Measurements from ENCODE around the gene ZNF732. TPM values are rescaled to one million over a fixed set of nuclear protein-coding genes. Genes with fewer than 3 reads are reported as not detected.

ZNF732 gene
- total and polyA plus RNA-seq, 2 experiments from 2014 or later = 6.0 to 49.2 TPM

DNA sequence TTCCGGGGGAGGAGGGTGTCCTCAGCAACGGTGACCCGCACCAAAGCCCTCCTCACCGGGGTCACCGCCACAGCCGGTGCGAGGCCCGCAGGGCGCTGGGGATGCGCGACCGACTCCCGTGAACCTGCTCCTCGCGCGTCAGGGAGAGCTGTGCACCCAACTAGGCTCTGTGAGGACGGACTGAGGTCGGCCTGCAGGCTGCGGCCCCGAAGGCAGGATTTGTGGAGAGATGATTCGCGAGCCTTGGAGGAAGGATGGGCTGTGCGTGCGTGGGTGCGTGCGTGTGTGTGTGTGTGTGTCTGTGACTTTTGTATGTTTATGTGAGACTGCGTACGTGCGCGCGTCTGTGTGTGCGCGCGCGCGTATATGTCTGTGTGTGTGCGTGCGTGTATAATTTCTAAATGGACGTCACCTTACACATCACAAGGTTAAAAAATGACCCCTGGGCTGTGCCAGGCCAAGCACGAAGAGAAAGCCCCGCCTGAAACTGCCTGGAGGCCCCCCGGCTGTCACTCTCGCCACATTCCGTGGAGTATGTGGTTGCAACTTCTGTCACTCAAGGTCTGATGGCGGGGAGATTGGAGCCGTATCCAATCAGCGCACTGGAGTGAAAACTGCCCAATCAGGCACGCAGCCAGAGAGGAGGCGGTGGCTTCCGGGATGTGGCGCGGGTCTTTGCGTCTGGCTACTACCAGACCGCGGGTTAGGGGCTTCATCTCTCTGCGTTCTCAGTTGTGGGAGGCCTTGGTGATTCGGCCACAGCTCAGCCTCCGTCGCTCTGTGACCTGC, 32.1 kb upstream of the ZNF732 start, which contains the start of gene ZNF141:
ZNF141 (plus strand) TSS at position 672 of the 789 bp plus-strand sequence. CDS start 170 bp downstream, outside the sequence.
- peak within 1 kb of the TSS; percentile 100 for H2AFZ ChIP-seq
- peak; percentile 99 for DNase-seq (ENCODE audit: low spot score)
- H4K20me1 ChIP-seq (replicated peaks; ENCODE audit: insufficient read depth) = peaks cover 39% of the 10 kb centered on the region
- ATAC-seq = peak; percentile 91
- peaks cover 10% of the 10 kb centered on the region for H3K4me1 ChIP-seq (ENCODE audit: insufficient read depth)
- peak within 1 kb of the TSS; percentile 97 for H3K4me2 ChIP-seq
- TF ChIP-seq EZH2 (IDR thresholded peaks at IDR 0.05; ENCODE audit: low read depth, unreplicated experiment) (no peak), POLR2AphosphoS5 (IDR thresholded peaks at IDR 0.05; ENCODE audit: low read depth) (peak; percentile 93), ZNF331 (CRISPR knock-in tag; IDR thresholded peaks at IDR 0.05; ENCODE audit: low read depth) (no peak), CREB1 (CRISPR knock-in tag; IDR thresholded peaks at IDR 0.05; ENCODE audit: low read depth) (0 out of 2 replicates have a peak, but pooled peaks have one; percentile 69)
- Mint-ChIP-seq H3K4me3 (peak within 1 kb of the TSS; percentile 97), H3K36me3 (ENCODE audit: low read depth) (peaks cover 31% of the 10 kb centered on the region), H3K4me1 (peaks cover 28% of the 10 kb centered on the region), H3K27me3 (ENCODE audit: insufficient read depth, low read depth, poor library complexity) (peaks cover 29% of the 10 kb centered on the region), H3K27ac (peak within 1 kb of the TSS; percentile 96), H3K9me3 (no peaks in the 10 kb centered on the region; the same call in 1 of the 3 replicates)
- H3K79me2 ChIP-seq (replicated peaks; ENCODE audit: insufficient read depth) = peaks cover 44% of the 10 kb centered on the region
- peak within 1 kb of the TSS; percentile 96 for H3K4me3 ChIP-seq
- peaks cover 4% of the 10 kb centered on the region; the same call in 1 of the 2 replicates for H3F3A ChIP-seq (replicated peaks; ENCODE audit: low read depth)
- no peaks in the 10 kb centered on the region for H3K9me2 ChIP-seq (ENCODE audit: insufficient read depth)
- H3K36me3 ChIP-seq (ENCODE audit: insufficient read depth) = no peaks in the 10 kb centered on the region
- H3K27me3 ChIP-seq (ENCODE audit: insufficient read depth) = peaks cover 27% of the 10 kb centered on the region
- H3K27ac ChIP-seq (ENCODE audit: low read depth) = no peak within 1 kb of the TSS

DNA sequence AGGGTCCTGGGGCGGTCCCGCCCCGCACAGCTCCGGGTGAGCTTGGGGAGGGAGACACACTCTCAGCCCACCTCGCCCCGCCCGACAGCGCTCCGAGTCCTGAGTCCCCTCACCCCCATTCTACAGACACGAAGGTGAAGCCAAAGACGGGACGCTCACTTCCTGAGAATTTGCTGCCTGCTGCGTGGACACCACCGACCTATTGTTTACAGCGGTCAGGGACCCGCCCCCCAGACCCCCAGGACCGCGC, 31.5 kb upstream of the ZNF732 start:
- DNase-seq (ENCODE audit: low spot score) (peak; percentile 67), ATAC-seq (peak; percentile 15; the same call in 2 of the 3 replicates)
- Histone ChIP-seq H2AFZ (peak overlapping the region; percentile 100), H3K27me3 (ENCODE audit: insufficient read depth) (peaks cover 27% of the 10 kb centered on the region), H3K4me3 (peak overlapping the region; percentile 96), H3K4me2 (peak overlapping the region; percentile 79), H3K36me3 (ENCODE audit: insufficient read depth) (no peaks in the 10 kb centered on the region), H3K4me1 (ENCODE audit: insufficient read depth) (peaks cover 10% of the 10 kb centered on the region), H3K27ac (ENCODE audit: low read depth) (no peak overlapping the region), H3K9me2 (ENCODE audit: insufficient read depth) (no peaks in the 10 kb centered on the region), H3K79me2 (replicated peaks; ENCODE audit: insufficient read depth) (peaks cover 38% of the 10 kb centered on the region), H3F3A (replicated peaks; ENCODE audit: low read depth) (peaks cover 4% of the 10 kb centered on the region; the same call in 1 of the 2 replicates), H4K20me1 (replicated peaks; ENCODE audit: insufficient read depth) (peaks cover 34% of the 10 kb centered on the region)
- Mint-ChIP-seq H3K4me1 (peaks cover 27% of the 10 kb centered on the region), H3K4me3 (peak overlapping the region; percentile 97), H3K27ac (peak overlapping the region; percentile 95; the same call in 1 of the 2 replicates), H3K9me3 (no peaks in the 10 kb centered on the region; the same call in 1 of the 3 replicates), H3K27me3 (ENCODE audit: insufficient read depth, low read depth, poor library complexity) (peaks cover 29% of the 10 kb centered on the region), H3K36me3 (ENCODE audit: low read depth) (peaks cover 27% of the 10 kb centered on the region)
- no peak for TF ChIP-seq ZNF331 (CRISPR knock-in tag; IDR thresholded peaks at IDR 0.05; ENCODE audit: low read depth)
- TF ChIP-seq, protein P1, sequence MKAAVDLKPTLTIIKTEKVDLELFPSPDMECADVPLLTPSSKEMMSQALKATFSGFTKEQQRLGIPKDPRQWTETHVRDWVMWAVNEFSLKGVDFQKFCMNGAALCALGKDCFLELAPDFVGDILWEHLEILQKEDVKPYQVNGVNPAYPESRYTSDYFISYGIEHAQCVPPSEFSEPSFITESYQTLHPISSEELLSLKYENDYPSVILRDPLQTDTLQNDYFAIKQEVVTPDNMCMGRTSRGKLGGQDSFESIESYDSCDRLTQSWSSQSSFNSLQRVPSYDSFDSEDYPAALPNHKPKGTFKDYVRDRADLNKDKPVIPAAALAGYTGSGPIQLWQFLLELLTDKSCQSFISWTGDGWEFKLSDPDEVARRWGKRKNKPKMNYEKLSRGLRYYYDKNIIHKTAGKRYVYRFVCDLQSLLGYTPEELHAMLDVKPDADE (IDR thresholded peaks at IDR 0.05) = peak; percentile 35; the same call in 1 of the 2 replicates

DNA sequence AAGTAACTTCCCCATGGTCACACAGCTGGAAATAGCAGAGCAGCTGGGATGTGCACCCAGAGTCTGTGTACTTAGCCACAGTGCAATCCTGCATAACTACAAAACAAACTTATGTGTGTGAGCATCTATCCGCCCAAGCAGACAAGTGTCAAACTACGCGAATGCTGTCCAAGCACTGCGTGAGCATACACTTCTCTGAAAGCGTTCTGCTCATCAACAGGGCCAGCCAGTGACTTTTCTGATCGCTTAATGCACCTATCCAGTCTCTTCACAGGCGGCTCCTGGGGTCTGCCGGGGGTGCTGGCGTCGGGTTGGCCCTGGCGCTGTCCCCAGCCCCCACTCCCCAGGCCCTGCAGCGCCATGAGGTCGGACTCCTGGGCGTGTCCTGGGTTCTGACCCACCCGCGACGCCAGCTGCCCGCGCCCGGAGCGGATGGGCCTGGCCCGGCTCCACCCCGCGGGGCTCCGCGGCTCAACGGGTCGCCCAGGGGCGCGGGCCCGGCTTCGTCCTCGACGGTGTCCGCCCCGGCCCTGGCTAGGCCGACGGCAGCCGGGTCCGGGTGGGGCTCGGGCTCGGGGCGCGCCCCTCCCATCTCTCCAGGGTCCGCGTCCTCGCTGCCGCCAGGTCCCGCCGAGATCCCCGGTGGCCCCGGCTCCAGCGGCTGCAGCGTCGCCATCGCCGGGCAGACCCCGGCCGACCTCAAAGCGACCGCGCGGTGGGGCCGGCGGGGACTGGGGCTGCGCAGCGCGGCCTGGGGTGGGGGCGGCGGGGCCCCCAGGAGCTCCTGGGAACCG, 31.0 kb upstream of the ZNF732 start:
- DNase-seq (ENCODE audit: low spot score) = peak; percentile 46
- Histone ChIP-seq H3K4me3 (peak overlapping the region; percentile 96), H3K27ac (ENCODE audit: low read depth) (no peak overlapping the region), H3F3A (replicated peaks; ENCODE audit: low read depth) (peaks cover 4% of the 10 kb centered on the region; the same call in 1 of the 2 replicates), H3K36me3 (ENCODE audit: insufficient read depth) (no peaks in the 10 kb centered on the region), H3K27me3 (ENCODE audit: insufficient read depth) (peaks cover 27% of the 10 kb centered on the region), H2AFZ (peak overlapping the region; percentile 100), H3K79me2 (replicated peaks; ENCODE audit: insufficient read depth) (peaks cover 33% of the 10 kb centered on the region), H4K20me1 (replicated peaks; ENCODE audit: insufficient read depth) (peaks cover 29% of the 10 kb centered on the region), H3K4me1 (ENCODE audit: insufficient read depth) (peaks cover 10% of the 10 kb centered on the region), H3K4me2 (peak overlapping the region; percentile 79), H3K9me2 (ENCODE audit: insufficient read depth) (no peaks in the 10 kb centered on the region)
- Mint-ChIP-seq H3K36me3 (ENCODE audit: low read depth) (peaks cover 22% of the 10 kb centered on the region), H3K27ac (no peak overlapping the region), H3K4me1 (peaks cover 27% of the 10 kb centered on the region), H3K9me3 (no peaks in the 10 kb centered on the region; the same call in 1 of the 3 replicates), H3K27me3 (ENCODE audit: insufficient read depth, low read depth, poor library complexity) (peaks cover 29% of the 10 kb centered on the region), H3K4me3 (peak overlapping the region; percentile 97)
- peak; percentile 9 for ATAC-seq
- TF ChIP-seq, protein P2, sequence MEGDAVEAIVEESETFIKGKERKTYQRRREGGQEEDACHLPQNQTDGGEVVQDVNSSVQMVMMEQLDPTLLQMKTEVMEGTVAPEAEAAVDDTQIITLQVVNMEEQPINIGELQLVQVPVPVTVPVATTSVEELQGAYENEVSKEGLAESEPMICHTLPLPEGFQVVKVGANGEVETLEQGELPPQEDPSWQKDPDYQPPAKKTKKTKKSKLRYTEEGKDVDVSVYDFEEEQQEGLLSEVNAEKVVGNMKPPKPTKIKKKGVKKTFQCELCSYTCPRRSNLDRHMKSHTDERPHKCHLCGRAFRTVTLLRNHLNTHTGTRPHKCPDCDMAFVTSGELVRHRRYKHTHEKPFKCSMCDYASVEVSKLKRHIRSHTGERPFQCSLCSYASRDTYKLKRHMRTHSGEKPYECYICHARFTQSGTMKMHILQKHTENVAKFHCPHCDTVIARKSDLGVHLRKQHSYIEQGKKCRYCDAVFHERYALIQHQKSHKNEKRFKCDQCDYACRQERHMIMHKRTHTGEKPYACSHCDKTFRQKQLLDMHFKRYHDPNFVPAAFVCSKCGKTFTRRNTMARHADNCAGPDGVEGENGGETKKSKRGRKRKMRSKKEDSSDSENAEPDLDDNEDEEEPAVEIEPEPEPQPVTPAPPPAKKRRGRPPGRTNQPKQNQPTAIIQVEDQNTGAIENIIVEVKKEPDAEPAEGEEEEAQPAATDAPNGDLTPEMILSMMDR (conservative IDR thresholded peaks at IDR 0.05; ENCODE audit: low read depth in 2 of 2) = no peak
- TF ChIP-seq ZNF114 (CRISPR knock-in tag; IDR thresholded peaks at IDR 0.05) (no peak), EZH2phosphoT487 (IDR thresholded peaks at IDR 0.05; ENCODE audit: unreplicated experiment) (no peak), STAT1 (IDR thresholded peaks at IDR 0.05; ENCODE audit: unreplicated experiment) (no peak), POLR2AphosphoS5 (IDR thresholded peaks at IDR 0.05; ENCODE audit: low read depth) (no peak)
- TF ChIP-seq, protein P1 (IDR thresholded peaks at IDR 0.05) = no peak
